HG03039 (cell line): ENCODE data around the gene ERBB4.

Source experiments
- ATAC-seq: cut with Tn5 transposase; IDR thresholded peaks from one replicate; pipeline ENCODE4 v1.9.1; 2021; ENCODE audit warnings: mild to moderate bottlenecking, moderate library complexity; ENCODE audit not compliant: unreplicated experiment

Gene ERBB4

GRCh38 chr2:212367431-212367830 lies 171.2 kb downstream of the ERBB4 start:
- no peak for ATAC-seq

GRCh38 chr2:212364112-212364985 lies 174.3 kb downstream of the ERBB4 start:
- ATAC-seq, result no peak

GRCh38 chr2:212361174-212361756 lies 177.3 kb downstream of the ERBB4 start:
- no peak for ATAC-seq

- ATAC-seq, result no peak
Observed at GRCh38 chr2:212360068-212360460, 178.5 kb downstream of the ERBB4 start.

GRCh38 chr2:212359425-212360067 lies 179.1 kb downstream of the ERBB4 start:
- no peak for ATAC-seq

- ATAC-seq, result no peak
Observed at GRCh38 chr2:212357606-212358005, 181.0 kb downstream of the ERBB4 start.

- no peak for ATAC-seq
Observed at GRCh38 chr2:212354382-212354781, 184.2 kb downstream of the ERBB4 start.

GRCh38 chr2:212348501-212348900 lies 190.1 kb downstream of the ERBB4 start:
- no peak for ATAC-seq

- ATAC-seq, result no peak
Observed at GRCh38 chr2:212346865-212347264, 191.7 kb downstream of the ERBB4 start.

- no peak for ATAC-seq
Observed at GRCh38 chr2:212345966-212346365, 192.6 kb downstream of the ERBB4 start.

- ATAC-seq, result no peak
Observed at GRCh38 chr2:212344131-212344530, 194.5 kb downstream of the ERBB4 start.

- no peak for ATAC-seq
Observed at GRCh38 chr2:212343167-212343566, 195.4 kb downstream of the ERBB4 start.

GRCh38 chr2:212337486-212338343 lies 200.9 kb downstream of the ERBB4 start:
- no peak for ATAC-seq

- ATAC-seq, result no peak
Observed at GRCh38 chr2:212337036-212337435, 201.6 kb downstream of the ERBB4 start.

GRCh38 chr2:212330263-212330662 lies 208.3 kb downstream of the ERBB4 start:
- no peak for ATAC-seq

- ATAC-seq, result no peak
Observed at GRCh38 chr2:212328712-212329496, 209.7 kb downstream of the ERBB4 start.

- no peak for ATAC-seq
Observed at GRCh38 chr2:212328136-212328535, 210.5 kb downstream of the ERBB4 start.

- ATAC-seq, result no peak
Observed at GRCh38 chr2:212327171-212327809, 211.3 kb downstream of the ERBB4 start.

- no peak for ATAC-seq
Observed at GRCh38 chr2:212318636-212319035, 220.0 kb downstream of the ERBB4 start.

GRCh38 chr2:212314680-212315079 lies 223.9 kb downstream of the ERBB4 start:
- no peak for ATAC-seq
